CD4-positive, alpha-beta T cell treated with Interleukin-17A for 4 hours (primary cell): ENCODE data around the gene TBX1.

Source experiments
- DNase-seq: peaks from one replicate; pipeline ENCODE4 v3.0.0-alpha.2; 2020; ENCODE audit warnings: mixed read lengths

Gene TBX1

GRCh38 chr22:19801340-19802000 lies 40.9 kb downstream of the TBX1 start:
- DNase-seq, result no peak

- DNase-seq, result no peak
Measured at GRCh38 chr22:19802001-19802893, 41.7 kb downstream of the TBX1 start.

GRCh38 chr22:19802894-19803735 lies 42.5 kb downstream of the TBX1 start:
- no peak for DNase-seq

GRCh38 chr22:19803736-19804267 lies 43.2 kb downstream of the TBX1 start:
- no peak for DNase-seq

GRCh38 chr22:19805821-19806212 lies 45.2 kb downstream of the TBX1 start:
- no peak for DNase-seq

GRCh38 chr22:19806213-19807160 lies 45.9 kb downstream of the TBX1 start:
- DNase-seq, result no peak

GRCh38 chr22:19807161-19807913 lies 46.8 kb downstream of the TBX1 start:
- DNase-seq, result no peak

GRCh38 chr22:19807914-19808872 lies 47.6 kb downstream of the TBX1 start:
- no peak for DNase-seq

- no peak for DNase-seq
Measured at GRCh38 chr22:19808873-19809478, 48.4 kb downstream of the TBX1 start.

- no peak for DNase-seq
Measured at GRCh38 chr22:19809741-19810140, 49.2 kb downstream of the TBX1 start.

- peak; percentile 43 for DNase-seq
Measured at GRCh38 chr22:19810381-19811201, 50.0 kb downstream of the TBX1 start.

- no peak for DNase-seq
Measured at GRCh38 chr22:19811211-19811621, 50.6 kb downstream of the TBX1 start.

- DNase-seq, result peak; percentile 1
Measured at GRCh38 chr22:19811811-19812771, 51.5 kb downstream of the TBX1 start.

GRCh38 chr22:19812910-19813309 lies 52.3 kb downstream of the TBX1 start:
- DNase-seq, result no peak

- no peak for DNase-seq
Measured at GRCh38 chr22:19814428-19814827, 53.9 kb downstream of the TBX1 start.

GRCh38 chr22:19815093-19815822 lies 54.7 kb downstream of the TBX1 start:
- no peak for DNase-seq
